HEK293 (cell line): ENCODE measurements around the gene GPD1.

Experiments used
- ATF2 ChIP-seq: fragments of 450-650 bp; formaldehyde crosslinking; IDR thresholded peaks from 2 replicates; pipeline ENCODE4 v1.5.1; 2016; ENCODE audit warnings: missing biosample characterization, missing genetic modification characterization, low read depth
- BCL11A ChIP-seq: fragments of 450-650 bp; formaldehyde crosslinking; IDR thresholded peaks from 2 replicates; pipeline ENCODE4 v1.5.1; 2016; ENCODE audit warnings: low read depth, missing biosample characterization, missing genetic modification characterization
- GLIS1 ChIP-seq: fragments of 450-650 bp; formaldehyde crosslinking; IDR thresholded peaks from 2 replicates; pipeline ENCODE4 v1.5.1; 2016; ENCODE audit warnings: missing biosample characterization, missing genetic modification characterization
- MZF1 ChIP-seq: fragments of 450-650 bp; formaldehyde crosslinking; IDR thresholded peaks from 2 replicates; pipeline ENCODE4 v1.5.1; 2017; ENCODE audit warnings: missing biosample characterization, missing genetic modification characterization, borderline replicate concordance
- SALL2 ChIP-seq: fragments of 450-650 bp; formaldehyde crosslinking; IDR thresholded peaks from 2 replicates; pipeline ENCODE4 v1.5.0; 2017; ENCODE audit warnings: missing biosample characterization, mild to moderate bottlenecking, missing genetic modification characterization, borderline replicate concordance
- ZFHX2 ChIP-seq: fragments of 450-650 bp; formaldehyde crosslinking; conservative IDR thresholded peaks from 2 replicates; pipeline ENCODE4 v1.5.1; 2016; ENCODE audit warnings: missing biosample characterization, missing genetic modification characterization
- ZFP69B ChIP-seq: fragments of 450-650 bp; formaldehyde crosslinking; IDR thresholded peaks from 2 replicates; pipeline ENCODE4 v1.5.1; 2016; ENCODE audit warnings: missing biosample characterization, missing genetic modification characterization
- ZNF138 ChIP-seq: fragments of 450-650 bp; formaldehyde crosslinking; IDR thresholded peaks from 2 replicates; pipeline ENCODE4 v1.5.1; 2016; ENCODE audit warnings: missing biosample characterization, missing genetic modification characterization, borderline replicate concordance
- ZNF184 ChIP-seq: fragments of 450-650 bp; IDR thresholded peaks from 2 replicates; pipeline ENCODE4 v1.5.1; 2018; ENCODE audit warnings: missing biosample characterization, mild to moderate bottlenecking, missing genetic modification characterization
- ZNF214 ChIP-seq: fragments of 450-650 bp; formaldehyde crosslinking; IDR thresholded peaks from 2 replicates; pipeline ENCODE4 v1.5.1; 2017; ENCODE audit warnings: missing biosample characterization, mild to moderate bottlenecking, missing genetic modification characterization, borderline replicate concordance
- ZNF221 ChIP-seq: fragments of 450-650 bp; formaldehyde crosslinking; IDR thresholded peaks from 2 replicates; pipeline ENCODE4 v1.5.1; 2017; ENCODE audit warnings: missing biosample characterization, missing genetic modification characterization, borderline replicate concordance
- ZNF23 ChIP-seq: fragments of 450-650 bp; formaldehyde crosslinking; IDR thresholded peaks from 2 replicates; pipeline ENCODE4 v1.5.1; 2016; ENCODE audit warnings: missing biosample characterization, missing genetic modification characterization, borderline replicate concordance
- ZNF292 ChIP-seq: fragments of 450-650 bp; formaldehyde crosslinking; IDR thresholded peaks from 2 replicates; pipeline ENCODE4 v1.5.1; 2016; ENCODE audit warnings: low read depth, missing biosample characterization, missing genetic modification characterization, borderline replicate concordance
- ZNF311 ChIP-seq: fragments of 450-650 bp; formaldehyde crosslinking; IDR thresholded peaks from 2 replicates; pipeline ENCODE4 v1.5.1; 2017; ENCODE audit warnings: missing biosample characterization, missing genetic modification characterization, borderline replicate concordance
- ZNF335 ChIP-seq: fragments of 450-650 bp; formaldehyde crosslinking; conservative IDR thresholded peaks from 2 replicates; pipeline ENCODE4 v1.5.1; 2016; ENCODE audit warnings: missing biosample characterization, missing genetic modification characterization
- ZNF394 ChIP-seq: fragments of 450-650 bp; formaldehyde crosslinking; IDR thresholded peaks from 2 replicates; pipeline ENCODE4 v1.5.1; 2016; ENCODE audit warnings: missing biosample characterization, missing genetic modification characterization, mild to moderate bottlenecking, moderate library complexity, borderline replicate concordance
- ZNF433 ChIP-seq: fragments of 450-650 bp; formaldehyde crosslinking; IDR thresholded peaks from 2 replicates; pipeline ENCODE4 v1.5.1; 2016; ENCODE audit warnings: missing biosample characterization, missing genetic modification characterization, low read depth
- ZNF548 ChIP-seq: fragments of 450-650 bp; formaldehyde crosslinking; IDR thresholded peaks from 2 replicates; pipeline ENCODE4 v1.5.1; 2016; ENCODE audit warnings: missing biosample characterization, missing genetic modification characterization
- ZNF596 ChIP-seq: fragments of 450-650 bp; IDR thresholded peaks from 2 replicates; pipeline ENCODE4 v1.5.0; 2018; ENCODE audit warnings: missing biosample characterization, mild to moderate bottlenecking, missing genetic modification characterization, moderate library complexity
- ZNF658 ChIP-seq: fragments of 450-650 bp; formaldehyde crosslinking; IDR thresholded peaks from 2 replicates; pipeline ENCODE4; 2016; ENCODE audit warnings: missing biosample characterization, missing genetic modification characterization
- ZNF677 ChIP-seq: fragments of 450-650 bp; IDR thresholded peaks from 2 replicates; pipeline ENCODE4 v1.5.0; 2018; ENCODE audit warnings: missing biosample characterization, mild to moderate bottlenecking, missing genetic modification characterization, moderate library complexity
- ZNF701 ChIP-seq: fragments of 450-650 bp; formaldehyde crosslinking; IDR thresholded peaks from 2 replicates; pipeline ENCODE4 v1.5.1; 2016; ENCODE audit warnings: missing biosample characterization, missing genetic modification characterization
- ZNF792 ChIP-seq: fragments of 450-650 bp; formaldehyde crosslinking; IDR thresholded peaks from 2 replicates; pipeline ENCODE4 v1.5.1; 2016; ENCODE audit warnings: missing biosample characterization, missing genetic modification characterization
- ZSCAN30 ChIP-seq: fragments of 450-650 bp; IDR thresholded peaks from 2 replicates; pipeline ENCODE4 v1.5.1; 2018; ENCODE audit warnings: missing biosample characterization, mild to moderate bottlenecking, missing genetic modification characterization, moderate library complexity
- TF ChIP-seq, protein P1 (sequence below): fragments of 450-650 bp; IDR thresholded peaks from 2 replicates; pipeline ENCODE4 v1.5.1; 2018; ENCODE audit warnings: missing biosample characterization, missing genetic modification characterization
- TF ChIP-seq, protein P2 (sequence below): fragments of 450-650 bp; formaldehyde crosslinking; IDR thresholded peaks from 2 replicates; pipeline ENCODE4 v1.5.1; 2016; ENCODE audit warnings: missing biosample characterization, missing genetic modification characterization
- TF ChIP-seq, protein P3 (sequence below): fragments of 450-650 bp; formaldehyde crosslinking; IDR thresholded peaks from 2 replicates; pipeline ENCODE4 v1.5.1; 2016; ENCODE audit warnings: missing biosample characterization, missing genetic modification characterization
- TF ChIP-seq, protein P4 (sequence below): fragments of 450-650 bp; formaldehyde crosslinking; IDR thresholded peaks from 2 replicates; pipeline ENCODE4 v1.5.1; 2016; ENCODE audit warnings: missing biosample characterization, missing genetic modification characterization
- TF ChIP-seq, protein P5 (sequence below): fragments of 450-650 bp; formaldehyde crosslinking; IDR thresholded peaks from 2 replicates; pipeline ENCODE4 v1.5.1; 2016; ENCODE audit warnings: missing biosample characterization, missing genetic modification characterization

GPD1 gene

DNA sequence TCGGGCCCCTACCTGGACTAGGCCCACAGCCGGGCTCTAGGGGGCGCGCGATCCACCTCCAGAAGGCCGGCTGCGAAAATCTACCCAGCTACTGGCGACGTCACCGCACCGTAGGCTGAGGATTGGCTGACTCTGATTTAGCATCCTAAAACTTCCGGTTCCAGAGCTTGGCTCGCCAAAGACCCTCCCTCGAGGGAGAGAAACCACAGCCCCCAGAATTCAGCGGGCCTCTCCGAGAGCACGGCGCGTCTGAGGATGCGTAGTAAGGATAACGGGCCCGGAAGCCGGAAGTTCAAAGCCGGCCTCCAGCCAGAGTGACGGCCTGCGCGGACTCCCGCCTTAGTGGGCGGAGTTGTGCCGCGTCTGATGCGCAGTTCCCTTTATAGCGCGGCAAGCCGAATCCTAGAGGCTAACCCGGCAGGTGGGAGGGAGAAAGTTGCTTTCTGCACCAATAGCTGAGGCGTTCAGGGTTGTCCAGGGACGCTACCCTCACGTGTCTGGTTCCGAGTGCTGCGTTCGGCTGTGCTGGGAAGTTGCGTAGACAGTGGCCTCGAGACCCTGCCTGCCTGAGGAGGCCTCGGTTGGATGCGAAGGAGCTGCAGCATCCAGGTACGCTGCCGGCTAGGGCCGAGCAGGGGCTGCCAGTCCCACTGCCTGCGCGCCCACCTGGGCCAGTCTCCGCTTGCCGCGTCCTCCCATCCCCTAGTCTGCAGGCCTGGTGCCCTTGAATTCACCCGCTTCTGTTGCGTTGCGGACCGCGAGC is 8.1 kb downstream of the GPD1 start, which contains the start of gene COX14 (continued):
- TF ChIP-seq ZSCAN30 (tag by site-specific recombination) (peak; percentile 79), GLIS1 (peak; percentile 59), ZNF292 (tag by site-specific recombination) (no peak), ZNF433 (tag by site-specific recombination) (no peak), ZNF701 (no peak), ZNF138 (tag by site-specific recombination) (no peak), ZFHX2 (tag by site-specific recombination) (0 out of 2 replicates have a peak, but pooled peaks have one; percentile 8), ZFP69B (tag by site-specific recombination) (peak; percentile 75), SALL2 (tag by site-specific recombination) (no peak), ZNF184 (no peak), MZF1 (tag by site-specific recombination) (no peak), ZNF677 (tag by site-specific recombination) (no peak), ZNF548 (no peak), ZNF335 (tag by site-specific recombination) (peak; percentile 99), ZNF23 (tag by site-specific recombination) (no peak), ZNF311 (tag by site-specific recombination) (no peak), BCL11A (no peak), ZNF221 (no peak), ZNF792 (tag by site-specific recombination) (peak; percentile 91), ZNF596 (tag by site-specific recombination) (no peak), ATF2 (tag by site-specific recombination) (peak; percentile 32; the same call in 1 of the 2 replicates), ZNF658 (tag by site-specific recombination) (no peak), ZNF394 (tag by site-specific recombination) (peak; percentile 70; the same call in 1 of the 2 replicates), ZNF214 (tag by site-specific recombination) (no peak)
- TF ChIP-seq, protein P1, sequence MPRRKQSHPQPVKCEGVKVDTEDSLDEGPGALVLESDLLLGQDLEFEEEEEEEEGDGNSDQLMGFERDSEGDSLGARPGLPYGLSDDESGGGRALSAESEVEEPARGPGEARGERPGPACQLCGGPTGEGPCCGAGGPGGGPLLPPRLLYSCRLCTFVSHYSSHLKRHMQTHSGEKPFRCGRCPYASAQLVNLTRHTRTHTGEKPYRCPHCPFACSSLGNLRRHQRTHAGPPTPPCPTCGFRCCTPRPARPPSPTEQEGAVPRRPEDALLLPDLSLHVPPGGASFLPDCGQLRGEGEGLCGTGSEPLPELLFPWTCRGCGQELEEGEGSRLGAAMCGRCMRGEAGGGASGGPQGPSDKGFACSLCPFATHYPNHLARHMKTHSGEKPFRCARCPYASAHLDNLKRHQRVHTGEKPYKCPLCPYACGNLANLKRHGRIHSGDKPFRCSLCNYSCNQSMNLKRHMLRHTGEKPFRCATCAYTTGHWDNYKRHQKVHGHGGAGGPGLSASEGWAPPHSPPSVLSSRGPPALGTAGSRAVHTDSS (tag by site-specific recombination), result no peak
- TF ChIP-seq, protein P2, sequence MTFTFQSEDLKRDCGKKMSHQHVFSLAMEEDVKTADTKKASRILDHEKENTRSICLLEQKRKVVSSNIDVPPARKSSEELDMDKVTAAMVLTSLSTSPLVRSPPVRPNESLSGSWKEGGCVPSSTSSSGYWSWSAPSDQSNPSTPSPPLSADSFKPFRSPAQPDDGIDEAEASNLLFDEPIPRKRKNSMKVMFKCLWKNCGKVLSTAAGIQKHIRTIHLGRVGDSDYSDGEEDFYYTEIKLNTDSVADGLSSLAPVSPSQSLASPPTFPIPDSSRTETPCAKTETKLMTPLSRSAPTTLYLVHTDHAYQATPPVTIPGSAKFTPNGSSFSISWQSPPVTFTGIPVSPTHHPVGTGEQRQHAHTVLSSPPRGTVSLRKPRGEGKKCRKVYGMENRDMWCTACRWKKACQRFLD, result no peak
- TF ChIP-seq, protein P3, sequence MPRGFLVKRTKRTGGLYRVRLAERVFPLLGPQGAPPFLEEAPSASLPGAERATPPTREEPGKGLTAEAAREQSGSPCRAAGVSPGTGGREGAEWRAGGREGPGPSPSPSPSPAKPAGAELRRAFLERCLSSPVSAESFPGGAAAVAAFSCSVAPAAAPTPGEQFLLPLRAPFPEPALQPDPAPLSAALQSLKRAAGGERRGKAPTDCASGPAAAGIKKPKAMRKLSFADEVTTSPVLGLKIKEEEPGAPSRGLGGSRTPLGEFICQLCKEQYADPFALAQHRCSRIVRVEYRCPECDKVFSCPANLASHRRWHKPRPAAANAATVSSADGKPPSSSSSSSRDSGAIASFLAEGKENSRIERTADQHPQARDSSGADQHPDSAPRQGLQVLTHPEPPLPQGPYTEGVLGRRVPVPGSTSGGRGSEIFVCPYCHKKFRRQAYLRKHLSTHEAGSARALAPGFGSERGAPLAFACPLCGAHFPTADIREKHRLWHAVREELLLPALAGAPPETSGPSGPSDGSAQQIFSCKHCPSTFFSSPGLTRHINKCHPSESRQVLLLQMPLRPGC, result peak; percentile 65
- TF ChIP-seq, protein P4, sequence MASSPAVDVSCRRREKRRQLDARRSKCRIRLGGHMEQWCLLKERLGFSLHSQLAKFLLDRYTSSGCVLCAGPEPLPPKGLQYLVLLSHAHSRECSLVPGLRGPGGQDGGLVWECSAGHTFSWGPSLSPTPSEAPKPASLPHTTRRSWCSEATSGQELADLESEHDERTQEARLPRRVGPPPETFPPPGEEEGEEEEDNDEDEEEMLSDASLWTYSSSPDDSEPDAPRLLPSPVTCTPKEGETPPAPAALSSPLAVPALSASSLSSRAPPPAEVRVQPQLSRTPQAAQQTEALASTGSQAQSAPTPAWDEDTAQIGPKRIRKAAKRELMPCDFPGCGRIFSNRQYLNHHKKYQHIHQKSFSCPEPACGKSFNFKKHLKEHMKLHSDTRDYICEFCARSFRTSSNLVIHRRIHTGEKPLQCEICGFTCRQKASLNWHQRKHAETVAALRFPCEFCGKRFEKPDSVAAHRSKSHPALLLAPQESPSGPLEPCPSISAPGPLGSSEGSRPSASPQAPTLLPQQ (tag by site-specific recombination), result peak; percentile 83
- TF ChIP-seq, protein P5, sequence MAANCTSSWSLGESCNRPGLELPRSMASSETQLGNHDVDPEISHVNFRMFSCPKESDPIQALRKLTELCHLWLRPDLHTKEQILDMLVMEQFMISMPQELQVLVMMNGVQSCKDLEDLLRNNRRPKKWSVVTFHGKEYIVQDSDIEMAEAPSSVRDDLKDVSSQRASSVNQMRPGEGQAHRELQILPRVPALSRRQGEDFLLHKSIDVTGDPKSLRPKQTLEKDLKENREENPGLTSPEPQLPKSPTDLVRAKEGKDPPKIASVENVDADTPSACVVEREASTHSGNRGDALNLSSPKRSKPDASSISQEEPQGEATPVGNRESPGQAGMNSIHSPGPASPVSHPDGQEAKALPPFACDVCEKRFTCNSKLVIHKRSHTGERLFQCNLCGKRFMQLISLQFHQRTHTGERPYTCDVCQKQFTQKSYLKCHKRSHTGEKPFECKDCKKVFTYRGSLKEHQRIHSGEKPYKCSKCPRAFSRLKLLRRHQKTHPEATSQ, result peak; percentile 20; the same call in 1 of the 2 replicates
